ENCODE measurements around the gene CENPU. TPM values are rescaled to one million over a fixed set of nuclear protein-coding genes. Genes with fewer than 3 reads are reported as not detected.

CENPU gene
- total and polyA plus RNA-seq, 2 donors (not counting 1 experiment from before 2014, with no cell fraction given), result 1.6 to 2.1 TPM

DNA sequence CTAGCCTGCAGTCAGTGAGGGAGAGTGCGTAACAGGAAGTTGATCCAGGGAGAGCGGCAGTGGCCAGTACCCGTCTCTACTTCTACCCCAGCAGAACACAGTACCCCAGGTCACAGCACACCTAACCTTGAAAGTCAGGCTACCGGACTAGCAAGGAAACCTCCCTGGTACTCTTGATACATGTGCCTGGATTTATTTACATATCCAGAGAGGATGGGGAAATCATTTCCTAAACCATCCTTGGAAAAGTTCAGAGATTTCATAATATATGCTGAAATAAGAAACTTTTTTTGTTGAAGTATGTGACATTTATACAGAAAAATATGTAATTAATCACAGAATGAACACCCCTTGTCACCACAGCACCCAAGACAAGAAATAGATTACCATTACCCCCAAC lies 59.9 kb downstream of the CENPU start:
- Histone ChIP-seq H3K9me3 (ENCODE audit: control extremely low read depth in 1 of 3, control insufficient read depth in 2 of 3, insufficient read depth in 1 of 3, low read length in 2 of 3) (no peaks in the 10 kb centered on the region), H2AFZ (ENCODE audit: insufficient read depth, low read depth, low read length, poor library complexity, severe bottlenecking) (no peak overlapping the region), H3K79me2 (ENCODE audit: control insufficient read depth, insufficient read depth, low read length) (no peaks in the 10 kb centered on the region), H3K27ac (ENCODE audit: low read length in 2 of 2) (no peak overlapping the region), H3K4me2 (replicated peaks; ENCODE audit: low read depth, low read length, poor library complexity, severe bottlenecking) (no peak overlapping the region), H3K27me3 (replicated peaks in 1 of 4; ENCODE audit: control extremely low read depth in 1 of 4, control insufficient read depth in 3 of 4, insufficient read depth in 4 of 4, low read length in 3 of 4) (no peaks in the 10 kb centered on the region), H3K36me3 (replicated peaks in 1 of 2; ENCODE audit: control extremely low read depth in 1 of 2, control insufficient read depth in 1 of 2, extremely low read depth in 1 of 2, insufficient read depth in 2 of 2, low read length in 1 of 2) (peaks cover 0 to 18% of the 10 kb centered on the region in 2 experiments), H3K4me3 (ENCODE audit: control extremely low read depth in 1 of 5, extremely low read depth in 1 of 5, insufficient read depth in 1 of 5, low read depth in 2 of 5, low read length in 4 of 5) (no peak overlapping the region), H3K4me1 (ENCODE audit: control insufficient read depth in 2 of 2, insufficient read depth in 2 of 2, low read length in 2 of 2) (no peaks in the 10 kb centered on the region), H3K9ac (ENCODE audit: low read length) (no peak overlapping the region), H4K20me1 (ENCODE audit: control insufficient read depth, insufficient read depth, low read length, poor library complexity, severe bottlenecking) (no peaks in the 10 kb centered on the region)
- H3K9me3 Mint-ChIP-seq (ENCODE audit: insufficient read depth), result no peaks in the 10 kb centered on the region
- no peak overlapping the region for H3K27ac Mint-ChIP-seq
- H3K4me1 Mint-ChIP-seq, result peaks cover 2% of the 10 kb centered on the region
- CTCF ChIA-PET, result no interaction called here
- no peak for TF ChIP-seq EZH2 (IDR thresholded peaks at IDR 0.05; ENCODE audit: borderline replicate concordance, insufficient read depth, low read depth, low read length, poor library complexity, severe bottlenecking)
- no peak for TF ChIP-seq CTCF (IDR thresholded peaks at IDR 0.05)
- ATAC-seq (ENCODE audit: low read depth), result no peak
- H3K27me3 Mint-ChIP-seq, result no peaks in the 10 kb centered on the region
- POLR2A ChIA-PET, result no interaction called here
- no CpG with 5 or more reads among the region's 4 CpGs for WGBS (ENCODE audit: insufficient coverage)
- H3K4me3 Mint-ChIP-seq, result no peak overlapping the region
- intact Hi-C loops (cut with micrococcal nuclease), result no loop called here
- DNase-seq, result no peak

DNA sequence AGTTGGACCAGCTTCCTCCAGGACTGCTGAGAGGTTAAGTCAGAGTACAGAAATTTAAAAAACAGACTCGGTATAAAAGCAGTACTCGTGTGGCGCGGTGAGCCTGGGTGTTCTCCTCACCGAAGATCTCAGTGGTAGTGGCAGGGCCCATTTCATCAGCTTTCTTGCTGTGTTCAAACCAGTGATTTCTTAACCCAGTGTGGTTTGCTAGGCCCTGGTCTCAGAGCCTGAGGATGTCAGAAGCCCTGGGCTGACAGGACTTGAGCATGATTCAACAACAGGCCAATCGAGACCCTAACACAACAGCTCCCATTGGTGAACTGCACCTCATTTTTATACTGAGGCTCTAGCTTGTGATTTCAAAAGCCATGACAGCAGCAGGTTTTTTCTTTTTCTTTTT lies 61.2 kb downstream of the CENPU start:
- H3K4me3 Mint-ChIP-seq, result no peak overlapping the region

More for the DNA sequence above, 61.2 kb downstream of the CENPU start:
- Histone ChIP-seq H2AFZ (ENCODE audit: insufficient read depth, low read depth, low read length, poor library complexity, severe bottlenecking) (no peak overlapping the region), H3K4me1 (ENCODE audit: control insufficient read depth in 2 of 2, insufficient read depth in 2 of 2, low read length in 2 of 2) (peaks cover 4 to 7% of the 10 kb centered on the region in 2 donors), H3K9me3 (ENCODE audit: control extremely low read depth in 1 of 3, control insufficient read depth in 2 of 3, insufficient read depth in 1 of 3, low read length in 2 of 3) (no peaks in the 10 kb centered on the region), H4K20me1 (ENCODE audit: control insufficient read depth, insufficient read depth, low read length, poor library complexity, severe bottlenecking) (no peaks in the 10 kb centered on the region), H3K4me3 (ENCODE audit: control extremely low read depth in 1 of 5, extremely low read depth in 1 of 5, insufficient read depth in 1 of 5, low read depth in 2 of 5, low read length in 4 of 5) (no peak overlapping the region), H3K27ac (ENCODE audit: low read length in 2 of 2) (no peak overlapping the region), H3K36me3 (replicated peaks in 1 of 2; ENCODE audit: control extremely low read depth in 1 of 2, control insufficient read depth in 1 of 2, extremely low read depth in 1 of 2, insufficient read depth in 2 of 2, low read length in 1 of 2) (peaks cover 0 to 25% of the 10 kb centered on the region in 2 experiments), H3K27me3 (replicated peaks in 1 of 4; ENCODE audit: control extremely low read depth in 1 of 4, control insufficient read depth in 3 of 4, insufficient read depth in 4 of 4, low read length in 3 of 4) (no peaks in the 10 kb centered on the region), H3K4me2 (replicated peaks; ENCODE audit: low read depth, low read length, poor library complexity, severe bottlenecking) (no peak overlapping the region), H3K79me2 (ENCODE audit: control insufficient read depth, insufficient read depth, low read length) (no peaks in the 10 kb centered on the region), H3K9ac (ENCODE audit: low read length) (no peak overlapping the region)
- whole genome bisulfite sequencing (ENCODE audit: insufficient coverage), result 96% methylated on average over 6 of the region's 6 CpGs
- CTCF ChIA-PET, result no interaction called here
- H3K27me3 Mint-ChIP-seq, result no peaks in the 10 kb centered on the region
- no peak for TF ChIP-seq EZH2 (IDR thresholded peaks at IDR 0.05; ENCODE audit: borderline replicate concordance, insufficient read depth, low read depth, low read length, poor library complexity, severe bottlenecking)
- no peak for TF ChIP-seq CTCF (IDR thresholded peaks at IDR 0.05)
- intact Hi-C loops (cut with micrococcal nuclease), result no loop called here
- ATAC-seq (ENCODE audit: low read depth) (no peak), DNase-seq (no peak)
- POLR2A ChIA-PET, result no interaction called here
- H3K9me3 Mint-ChIP-seq (ENCODE audit: insufficient read depth), result no peaks in the 10 kb centered on the region
- H3K4me1 Mint-ChIP-seq, result peaks cover 13% of the 10 kb centered on the region
- H3K27ac Mint-ChIP-seq, result no peak overlapping the region
